Hematopoietic multipotent progenitor cell treated with erythropoietin and hydrocortisone succinate and interleukin-3 and kit ligand, for 17 days (in vitro differentiated cells): ENCODE measurements around the gene DAGLB.
"Not testable (repeated sequence)": the region's sequence is repeated elsewhere in the genome, so short reads cannot be mapped to it uniquely, and the experiment has no call there.

Experiments
- DNase-seq: peaks from one replicate; pipeline ENCODE4 v3.0.0-alpha.2; 2015; ENCODE audit warnings: low spot score

DAGLB gene

DNA sequence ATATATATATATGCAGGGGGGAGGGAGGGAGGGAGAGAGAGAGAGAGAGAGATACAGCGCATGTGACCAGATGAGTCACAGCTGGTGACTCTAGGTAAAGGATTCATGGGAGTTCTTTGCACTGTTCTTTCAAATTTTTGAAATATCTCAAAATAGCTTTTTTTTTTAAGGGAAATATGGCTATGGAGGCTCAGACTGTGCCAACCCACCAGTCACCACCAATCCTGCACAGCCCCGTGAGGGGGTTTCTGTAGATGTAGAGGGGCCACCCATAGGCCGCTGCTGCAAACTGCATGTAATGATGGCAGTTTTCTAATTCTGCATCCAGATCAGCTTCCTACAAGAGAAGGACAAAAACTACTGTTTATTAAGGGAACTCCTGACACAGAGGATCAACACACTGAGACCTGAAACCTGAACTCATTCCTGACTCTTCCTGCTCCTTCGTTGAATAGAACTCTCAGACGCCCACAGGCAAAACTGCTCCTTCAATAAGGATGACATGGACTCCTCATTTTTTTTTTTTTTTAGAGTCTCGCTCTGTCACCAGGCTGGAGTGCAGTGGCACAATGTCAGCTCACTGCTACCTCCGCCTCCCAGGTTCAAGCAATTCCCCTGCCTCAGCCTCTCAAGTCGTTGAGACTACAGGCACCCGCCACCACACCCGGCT lies 17.3 kb downstream of the DAGLB start:
- DNase-seq = no peak

DNA sequence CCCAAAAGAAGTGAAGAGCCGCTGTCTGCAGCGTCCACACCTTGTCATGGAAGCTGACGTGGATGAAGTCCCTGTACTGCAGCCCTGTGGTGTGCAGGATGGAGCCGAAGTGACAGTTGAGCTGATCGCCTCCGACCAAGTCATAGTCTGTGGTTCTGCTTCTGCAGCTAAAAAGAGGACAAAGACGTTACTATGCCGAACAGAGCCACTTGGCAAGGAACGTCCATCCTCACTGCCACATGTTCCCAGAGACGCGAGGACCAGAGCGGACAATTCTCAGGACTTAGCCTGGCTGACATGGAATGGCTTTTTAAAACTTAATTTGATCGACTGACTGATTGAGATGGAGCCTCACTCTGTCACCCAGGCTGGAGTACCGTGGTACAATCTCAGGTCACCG lies 21.8 kb downstream of the DAGLB start:
- DNase-seq = no peak

DNA sequence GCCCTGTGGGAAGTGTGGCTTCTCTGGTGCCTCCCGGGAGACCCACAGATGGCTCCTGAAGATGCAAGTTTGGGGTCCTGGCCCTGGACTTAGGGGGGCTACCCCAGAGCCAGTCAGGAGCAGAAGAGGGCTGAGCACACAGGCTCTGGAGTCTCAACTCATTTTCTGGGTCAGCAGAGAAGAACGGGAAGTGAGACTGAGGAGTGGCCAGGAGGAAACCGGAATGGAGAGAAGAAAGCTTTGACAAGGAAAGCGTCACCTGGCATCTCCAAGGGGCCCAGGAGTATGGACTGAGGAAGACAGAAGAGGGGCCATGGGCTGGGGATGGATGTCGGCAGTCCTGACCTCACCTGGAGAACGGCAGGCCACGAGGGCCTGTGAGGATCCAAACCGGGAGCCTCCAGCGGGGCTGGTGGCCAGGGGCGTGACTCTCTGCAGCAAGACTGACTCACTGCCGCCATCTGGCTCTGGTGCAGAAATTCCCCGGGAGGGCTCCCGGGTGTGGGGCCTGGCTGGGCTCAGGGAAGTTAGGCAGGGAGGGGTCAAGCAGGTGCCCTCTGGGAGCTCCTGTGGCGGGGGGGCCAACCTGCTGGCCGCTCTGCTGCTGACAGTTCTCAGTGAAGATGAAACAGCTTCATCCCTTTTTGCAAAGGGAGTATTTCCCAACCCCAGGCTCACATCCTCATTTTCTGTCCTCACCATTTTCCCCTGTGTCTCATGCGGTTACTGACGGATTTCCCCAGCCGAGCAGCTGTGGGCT lies 23.6 kb downstream of the DAGLB start:
- no peak for DNase-seq

GRCh38 chr7:6422926-6423632 lies 24.7 kb downstream of the DAGLB start:
- no peak for DNase-seq

GRCh38 chr7:6422095-6422494 lies 25.7 kb downstream of the DAGLB start:
- no peak for DNase-seq

DNA sequence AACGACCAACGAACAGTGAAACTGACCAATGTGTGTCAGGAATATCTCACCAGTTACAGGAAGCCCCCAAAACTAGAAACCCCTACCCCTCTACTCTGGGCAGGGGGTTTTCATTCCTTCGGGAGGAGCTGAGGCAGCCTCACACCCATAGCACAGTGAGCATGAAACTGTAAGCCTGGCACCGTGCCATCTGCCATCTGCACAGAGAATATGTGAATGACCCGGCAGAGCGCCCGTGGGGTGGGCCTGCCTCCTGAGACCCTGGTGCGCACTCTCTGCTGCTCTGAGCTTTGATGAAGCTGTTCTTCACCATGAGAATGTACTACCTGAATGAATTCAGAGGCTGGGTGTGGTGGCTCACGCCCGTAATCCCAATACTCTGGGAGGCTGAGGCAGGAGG lies 27.1 kb downstream of the DAGLB start:
- no peak for DNase-seq

GRCh38 chr7:6419310-6419773 lies 28.4 kb downstream of the DAGLB start:
- DNase-seq = no peak

DNA sequence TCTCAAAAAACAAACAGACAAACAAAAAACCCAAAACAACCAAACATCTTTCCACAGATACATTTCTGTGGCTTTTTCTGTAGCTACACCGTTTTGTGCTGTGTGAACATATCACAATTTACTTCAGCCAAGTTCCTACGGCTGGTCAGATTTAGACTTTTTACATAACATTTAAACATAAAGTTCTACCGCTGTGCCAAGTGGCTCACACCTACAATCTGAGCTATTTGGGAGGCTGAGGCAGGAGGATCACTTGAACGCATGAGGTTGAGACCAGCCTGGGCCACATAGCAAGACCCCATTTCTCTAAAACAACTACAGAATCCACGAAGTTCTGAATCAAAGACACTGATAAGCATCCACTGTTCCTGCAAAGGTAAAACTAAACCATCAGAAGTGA lies 30.3 kb downstream of the DAGLB start:
- no peak for DNase-seq

DNA sequence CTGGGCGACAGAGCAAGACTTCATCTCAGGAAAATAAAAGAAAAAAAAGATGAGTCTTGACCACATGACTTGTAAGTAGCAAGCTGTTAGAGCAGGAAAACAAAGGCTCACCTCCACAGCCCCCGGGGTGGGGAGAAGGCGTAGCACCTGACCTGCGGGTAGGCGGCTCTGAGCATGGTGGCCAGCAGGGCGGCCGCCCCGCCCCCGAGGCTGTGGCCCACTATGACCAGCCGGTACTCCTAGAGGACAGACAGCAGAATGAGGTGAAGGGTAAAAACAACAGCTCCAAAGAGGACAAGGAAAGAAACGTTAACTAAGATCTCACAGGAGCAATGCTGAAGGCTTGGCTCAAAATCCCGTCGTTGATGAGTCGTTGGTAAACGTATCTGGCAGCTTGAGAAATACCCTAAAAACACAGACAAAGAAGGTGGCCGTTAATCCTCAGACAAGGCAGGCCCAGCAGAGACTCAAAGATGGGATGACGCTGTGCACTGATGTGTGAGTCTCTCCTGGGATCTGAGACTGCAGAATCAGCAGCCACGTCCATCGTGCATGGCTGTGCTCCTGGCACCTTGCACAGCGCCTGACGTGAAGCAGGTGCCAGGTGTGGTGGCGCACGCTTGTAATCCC lies 31.1 kb downstream of the DAGLB start:
- DNase-seq = no peak

GRCh38 chr7:6413637-6414036 lies 34.1 kb downstream of the DAGLB start:
- DNase-seq = no peak

DNA sequence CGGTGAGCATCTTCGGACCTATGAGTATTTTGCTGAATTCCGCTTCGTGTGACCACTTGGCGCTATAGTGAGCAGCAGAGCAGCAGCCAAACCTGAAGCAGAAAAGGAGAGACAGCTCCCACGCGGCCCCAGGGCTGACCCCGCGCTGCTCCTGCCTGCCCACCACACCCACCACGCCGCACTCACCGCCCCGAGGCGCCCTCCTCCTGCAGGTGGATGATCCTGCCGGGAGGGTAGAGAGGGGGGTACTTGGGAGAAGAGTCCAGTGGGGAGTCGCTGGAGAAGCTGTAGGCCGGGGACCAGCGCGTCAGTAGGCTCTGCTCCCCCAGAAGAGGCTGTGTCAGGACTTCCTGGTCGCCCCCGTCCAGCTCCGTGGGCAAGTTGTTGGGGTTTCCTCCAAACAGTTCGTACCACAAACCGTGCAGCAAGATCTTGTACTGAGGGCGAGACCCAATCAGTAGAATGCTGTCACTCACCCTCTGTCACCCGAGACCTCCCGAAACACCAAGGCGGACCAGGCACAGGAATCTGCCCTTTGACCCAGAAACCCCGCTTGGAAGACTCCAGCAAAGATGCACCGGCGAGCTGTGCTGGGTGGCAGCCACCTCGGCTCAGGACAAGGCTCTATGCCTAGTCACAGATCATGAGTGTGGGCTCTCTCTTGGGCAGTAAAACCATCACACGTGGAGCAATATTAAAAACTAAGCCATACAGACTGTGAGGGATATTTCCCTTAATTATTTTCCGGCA lies 37.6 kb downstream of the DAGLB start:
- no peak for DNase-seq

DNA sequence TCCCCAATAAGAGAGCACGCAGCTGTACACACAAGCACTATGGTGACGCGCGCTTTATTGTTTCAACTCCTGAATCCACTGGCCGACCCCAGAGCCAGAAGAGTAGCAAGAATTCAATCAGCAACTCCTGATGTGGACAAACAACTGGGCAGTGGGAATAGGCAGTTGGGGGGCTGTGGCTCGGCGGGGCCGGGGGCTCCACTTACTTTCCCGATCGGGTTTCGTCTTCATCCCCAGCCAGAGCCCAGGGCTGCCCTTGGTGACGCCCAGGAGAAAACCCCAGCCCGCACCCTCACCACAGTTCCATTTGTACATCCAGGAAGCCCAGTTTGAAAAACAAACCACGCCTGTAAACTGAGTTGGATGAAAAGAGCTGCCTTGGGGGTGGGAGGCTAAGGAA lies 38.7 kb downstream of the DAGLB start:
- DNase-seq = no peak

DNA sequence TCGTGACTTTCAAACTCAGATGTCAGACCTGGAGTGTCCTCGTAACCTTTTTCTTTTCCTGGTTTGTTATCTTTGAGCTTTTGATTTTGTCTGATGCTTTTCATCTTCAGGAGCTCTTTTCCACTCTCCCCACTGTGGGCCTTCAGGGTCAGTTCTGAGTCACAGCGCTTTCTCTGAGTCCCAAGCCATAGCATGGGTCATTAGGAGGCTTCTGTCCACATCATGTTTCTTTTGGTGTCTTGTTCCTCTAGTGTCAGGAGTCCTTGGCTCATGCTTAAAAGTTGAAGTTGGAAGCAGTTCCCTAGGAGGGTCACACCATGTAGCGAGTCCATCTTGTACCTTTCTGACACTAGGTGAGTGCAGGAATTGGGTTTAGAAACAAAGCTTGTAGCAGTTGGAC lies 40.3 kb downstream of the DAGLB start:
- DNase-seq = no peak

DNA sequence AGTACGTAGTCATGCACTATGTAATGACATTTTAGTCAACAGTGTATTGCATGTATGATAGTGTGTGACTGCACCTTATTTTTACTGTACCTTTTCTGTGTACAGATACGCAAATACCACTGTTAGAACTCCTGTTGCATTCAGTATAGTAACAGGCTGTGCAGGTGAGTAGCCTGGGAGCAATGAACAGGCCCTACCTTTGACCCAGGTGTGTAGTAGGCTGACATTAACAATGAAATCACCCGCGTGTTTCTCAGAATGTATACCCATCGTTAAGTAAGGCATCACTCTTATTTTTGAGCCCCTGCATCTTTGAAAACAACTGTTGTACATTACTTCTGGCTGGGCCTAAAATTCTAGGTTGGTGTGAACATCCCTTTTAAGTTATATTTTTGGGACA lies 41.6 kb downstream of the DAGLB start:
- DNase-seq = no peak

GRCh38 chr7:6403907-6404306 lies 43.8 kb downstream of the DAGLB start:
- DNase-seq = no peak

- DNase-seq = no peak
Measured at GRCh38 chr7:6402741-6403140, 45.0 kb downstream of the DAGLB start.

DNA sequence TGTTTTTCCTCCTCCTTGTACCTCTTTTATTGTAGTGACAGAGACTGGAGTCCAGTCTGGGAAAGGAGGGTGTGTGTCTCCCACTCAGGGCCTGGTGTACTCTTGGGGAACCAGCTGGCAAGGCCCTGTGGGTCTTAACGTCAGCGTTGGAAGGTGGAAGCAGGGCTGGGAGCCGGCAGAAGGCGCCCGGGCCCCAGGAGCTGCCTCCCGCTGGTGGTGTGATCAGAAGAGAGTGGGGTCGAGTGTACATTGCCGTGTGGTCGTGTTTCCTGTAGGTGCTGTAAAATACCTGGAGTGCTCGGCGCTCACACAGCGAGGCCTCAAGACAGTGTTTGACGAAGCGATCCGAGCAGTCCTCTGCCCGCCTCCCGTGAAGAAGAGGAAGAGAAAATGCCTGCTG lies 45.7 kb downstream of the DAGLB start:
- DNase-seq = no peak

- no peak for DNase-seq
Measured at GRCh38 chr7:6401536-6401935, 46.2 kb downstream of the DAGLB start.

- not testable (repeated sequence) for DNase-seq
Measured at GRCh38 chr7:6400243-6401105, 47.3 kb downstream of the DAGLB start.

DNA sequence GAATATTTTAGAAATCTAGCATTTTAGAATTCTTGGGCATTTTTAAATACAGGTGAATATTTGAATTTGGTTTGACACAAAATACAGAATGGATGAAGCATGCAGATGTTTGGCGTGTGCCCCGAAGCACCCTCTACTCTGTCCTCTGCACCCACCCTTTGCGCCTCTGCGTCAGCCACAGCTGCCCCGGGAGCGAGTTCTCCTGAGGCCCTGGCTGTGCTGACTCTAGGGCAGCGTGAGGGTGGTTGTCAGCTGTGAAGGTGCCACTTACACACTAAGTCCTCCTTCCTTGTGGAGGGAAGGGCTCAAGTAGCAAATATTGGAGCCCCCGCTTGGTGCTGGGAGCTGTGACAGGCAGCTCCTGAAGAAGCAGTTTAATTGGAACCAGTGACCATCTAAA lies 48.4 kb downstream of the DAGLB start:
- DNase-seq = no peak

GRCh38 chr7:6398943-6399342 lies 48.8 kb downstream of the DAGLB start:
- DNase-seq = no peak
